ENCODE data around the gene EIF2AK3. TPM values are rescaled to one million over a fixed set of nuclear protein-coding genes. Genes with fewer than 3 reads are reported as not detected.
"Not testable (repeated sequence)": the region's sequence is repeated elsewhere in the genome, so short reads cannot be mapped to it uniquely, and the experiment has no call there.

Gene EIF2AK3
- total and polyA plus RNA-seq, 4 donors, result 5.3 to 46.7 (median 18.6) TPM

DNA sequence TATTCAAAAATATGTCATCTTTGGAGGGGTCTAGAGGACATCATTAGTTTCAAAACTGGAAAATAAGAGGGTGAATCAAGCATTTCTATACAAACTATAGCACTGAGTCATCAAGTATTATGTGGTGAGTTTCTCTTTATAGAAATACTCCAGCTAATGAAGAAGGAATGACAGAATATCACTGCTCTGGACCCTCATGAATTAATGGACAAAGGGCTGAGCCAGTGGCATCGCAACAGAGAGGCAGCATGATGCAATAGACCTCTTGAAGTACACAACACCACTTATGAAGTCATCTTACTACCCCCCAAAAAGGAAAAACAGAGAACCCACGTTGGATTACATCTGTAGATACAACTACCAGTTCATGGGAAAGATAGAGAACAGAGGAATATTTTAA lies 27.4 kb upstream of the EIF2AK3 start:
- DNase-seq, result no peak
- ATAC-seq (ENCODE audit: insufficient read depth, low FRiP score), result no peak
- Histone ChIP-seq H3K4me1 (ENCODE audit: control insufficient read depth in 5 of 5, insufficient read depth in 5 of 5, low read length in 5 of 5) (peaks cover 0 to 2% (median 0%) of the 10 kb centered on the region in 5 donors), H3K9me3 (ENCODE audit: control insufficient read depth in 4 of 4, insufficient read depth in 3 of 4, low read length in 3 of 4) (no peaks in the 10 kb centered on the region), H3K9ac (ENCODE audit: insufficient read depth in 1 of 2, low read length in 2 of 2) (no peak overlapping the region), H3K4me3 (no peak overlapping the region), H3K36me3 (ENCODE audit: control insufficient read depth in 4 of 4, insufficient read depth in 4 of 4, low read length in 4 of 4) (no peaks in the 10 kb centered on the region), H3K27me3 (ENCODE audit: control insufficient read depth in 3 of 3, insufficient read depth in 3 of 3, low read length in 2 of 3) (no peaks in the 10 kb centered on the region), H3K27ac (ENCODE audit: low read depth in 1 of 2, low read length in 1 of 2) (no peak overlapping the region)
- TF ChIP-seq, protein P1, sequence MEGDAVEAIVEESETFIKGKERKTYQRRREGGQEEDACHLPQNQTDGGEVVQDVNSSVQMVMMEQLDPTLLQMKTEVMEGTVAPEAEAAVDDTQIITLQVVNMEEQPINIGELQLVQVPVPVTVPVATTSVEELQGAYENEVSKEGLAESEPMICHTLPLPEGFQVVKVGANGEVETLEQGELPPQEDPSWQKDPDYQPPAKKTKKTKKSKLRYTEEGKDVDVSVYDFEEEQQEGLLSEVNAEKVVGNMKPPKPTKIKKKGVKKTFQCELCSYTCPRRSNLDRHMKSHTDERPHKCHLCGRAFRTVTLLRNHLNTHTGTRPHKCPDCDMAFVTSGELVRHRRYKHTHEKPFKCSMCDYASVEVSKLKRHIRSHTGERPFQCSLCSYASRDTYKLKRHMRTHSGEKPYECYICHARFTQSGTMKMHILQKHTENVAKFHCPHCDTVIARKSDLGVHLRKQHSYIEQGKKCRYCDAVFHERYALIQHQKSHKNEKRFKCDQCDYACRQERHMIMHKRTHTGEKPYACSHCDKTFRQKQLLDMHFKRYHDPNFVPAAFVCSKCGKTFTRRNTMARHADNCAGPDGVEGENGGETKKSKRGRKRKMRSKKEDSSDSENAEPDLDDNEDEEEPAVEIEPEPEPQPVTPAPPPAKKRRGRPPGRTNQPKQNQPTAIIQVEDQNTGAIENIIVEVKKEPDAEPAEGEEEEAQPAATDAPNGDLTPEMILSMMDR (IDR thresholded peaks at IDR 0.05; ENCODE audit: control extremely low read depth, extremely low read depth), result no peak
- 54 to 69% methylated on average over 2 of the region's 2 CpGs for WGBS, 2 donors

DNA sequence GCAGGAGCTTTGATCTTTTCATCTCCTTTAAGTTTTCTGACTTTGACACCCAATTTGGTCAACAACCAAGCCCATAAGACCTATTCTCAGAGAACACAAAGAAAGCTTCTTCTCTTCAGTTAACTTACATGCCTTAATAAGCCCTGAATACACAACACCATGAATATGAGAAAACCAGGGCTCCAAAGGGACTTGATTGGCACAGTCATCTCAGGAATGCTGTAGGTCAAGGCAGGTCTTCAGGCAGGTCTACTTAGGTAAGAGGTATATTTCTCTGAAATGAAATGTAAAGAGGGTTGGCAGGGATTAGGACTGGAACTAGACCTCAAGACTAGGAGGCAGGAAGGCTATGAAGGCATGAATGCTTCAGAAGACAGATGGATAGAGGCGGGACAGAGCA lies 24.4 kb upstream of the EIF2AK3 start:
- ATAC-seq (ENCODE audit: insufficient read depth, low FRiP score) (no peak), DNase-seq (peak in 1 of 3 donors; percentile 29)
- H3K4me1 ChIP-seq (ENCODE audit: control insufficient read depth in 5 of 5, insufficient read depth in 5 of 5, low read length in 5 of 5), result no peaks in the 10 kb centered on the region
- H3K4me3 ChIP-seq, result no peak overlapping the region
- no peak overlapping the region for H3K27ac ChIP-seq (ENCODE audit: low read depth in 1 of 2, low read length in 1 of 2)
- TF ChIP-seq, protein P1 (IDR thresholded peaks at IDR 0.05; ENCODE audit: control extremely low read depth, extremely low read depth), result no peak
- WGBS, 2 donors, result 88 to 98% methylated on average over 1 of the region's 1 CpG
- H3K9ac ChIP-seq (ENCODE audit: insufficient read depth in 1 of 2, low read length in 2 of 2), result no peak overlapping the region
- no peaks in the 10 kb centered on the region for H3K9me3 ChIP-seq (ENCODE audit: control insufficient read depth in 4 of 4, insufficient read depth in 3 of 4, low read length in 3 of 4)
- H3K27me3 ChIP-seq (ENCODE audit: control insufficient read depth in 3 of 3, insufficient read depth in 3 of 3, low read length in 2 of 3), result no peaks in the 10 kb centered on the region
- H3K36me3 ChIP-seq (ENCODE audit: control insufficient read depth in 4 of 4, insufficient read depth in 4 of 4, low read length in 4 of 4), result no peaks in the 10 kb centered on the region

GRCh38 chr2:88645291-88645882 lies 18.1 kb upstream of the EIF2AK3 start:
- not testable (repeated sequence) for H3K27ac ChIP-seq (ENCODE audit: low read depth in 1 of 2, low read length in 1 of 2); H3K36me3 ChIP-seq (ENCODE audit: control insufficient read depth in 4 of 4, insufficient read depth in 4 of 4, low read length in 4 of 4)

GRCh38 chr2:88642278-88642677 lies 15.0 kb upstream of the EIF2AK3 start:
- H3K9ac ChIP-seq (ENCODE audit: insufficient read depth in 1 of 2, low read length in 2 of 2), result no peak overlapping the region
- no peak overlapping the region for H3K27ac ChIP-seq (ENCODE audit: low read depth in 1 of 2, low read length in 1 of 2)
- 71 to 83% methylated on average over 3 of the region's 3 CpGs for WGBS, 2 donors
- no peaks in the 10 kb centered on the region for H3K4me1 ChIP-seq (ENCODE audit: control insufficient read depth in 5 of 5, insufficient read depth in 5 of 5, low read length in 5 of 5)
- H3K9me3 ChIP-seq (ENCODE audit: control insufficient read depth in 4 of 4, insufficient read depth in 3 of 4, low read length in 3 of 4), result no peaks in the 10 kb centered on the region
- ATAC-seq (ENCODE audit: insufficient read depth, low FRiP score) (no peak), DNase-seq (no peak)
- TF ChIP-seq, protein P1 (IDR thresholded peaks at IDR 0.05; ENCODE audit: control extremely low read depth, extremely low read depth), result no peak
- no peaks in the 10 kb centered on the region for H3K36me3 ChIP-seq (ENCODE audit: control insufficient read depth in 4 of 4, insufficient read depth in 4 of 4, low read length in 4 of 4)
- no peak overlapping the region for H3K4me3 ChIP-seq
- no peaks in the 10 kb centered on the region for H3K27me3 ChIP-seq (ENCODE audit: control insufficient read depth in 3 of 3, insufficient read depth in 3 of 3, low read length in 2 of 3)

More at GRCh38 chr2:88645291-88645882, 18.1 kb upstream of the EIF2AK3 start:
- ATAC-seq (ENCODE audit: insufficient read depth, low FRiP score); DNase-seq; H3K9ac ChIP-seq (ENCODE audit: insufficient read depth in 1 of 2, low read length in 2 of 2); H3K4me3 ChIP-seq; H3K27me3 ChIP-seq (ENCODE audit: control insufficient read depth in 3 of 3, insufficient read depth in 3 of 3, low read length in 2 of 3); H3K4me1 ChIP-seq (ENCODE audit: control insufficient read depth in 5 of 5, insufficient read depth in 5 of 5, low read length in 5 of 5); H3K9me3 ChIP-seq (ENCODE audit: control insufficient read depth in 4 of 4, insufficient read depth in 3 of 4, low read length in 3 of 4): not testable (repeated sequence)
- WGBS, 2 donors, result 63 to 86% methylated on average over 2 of the region's 2 CpGs
